ENCODE results near the gene CSNK1G2. TPM values are rescaled to one million over a fixed set of nuclear protein-coding genes. Genes with fewer than 3 reads are reported as not detected.

The CSNK1G2 gene
- total RNA-seq, 5 donors from 2014 or later (not counting 1 experiment from before 2014, with no cell fraction given) = 104 to 181 (median 161) TPM

DNA sequence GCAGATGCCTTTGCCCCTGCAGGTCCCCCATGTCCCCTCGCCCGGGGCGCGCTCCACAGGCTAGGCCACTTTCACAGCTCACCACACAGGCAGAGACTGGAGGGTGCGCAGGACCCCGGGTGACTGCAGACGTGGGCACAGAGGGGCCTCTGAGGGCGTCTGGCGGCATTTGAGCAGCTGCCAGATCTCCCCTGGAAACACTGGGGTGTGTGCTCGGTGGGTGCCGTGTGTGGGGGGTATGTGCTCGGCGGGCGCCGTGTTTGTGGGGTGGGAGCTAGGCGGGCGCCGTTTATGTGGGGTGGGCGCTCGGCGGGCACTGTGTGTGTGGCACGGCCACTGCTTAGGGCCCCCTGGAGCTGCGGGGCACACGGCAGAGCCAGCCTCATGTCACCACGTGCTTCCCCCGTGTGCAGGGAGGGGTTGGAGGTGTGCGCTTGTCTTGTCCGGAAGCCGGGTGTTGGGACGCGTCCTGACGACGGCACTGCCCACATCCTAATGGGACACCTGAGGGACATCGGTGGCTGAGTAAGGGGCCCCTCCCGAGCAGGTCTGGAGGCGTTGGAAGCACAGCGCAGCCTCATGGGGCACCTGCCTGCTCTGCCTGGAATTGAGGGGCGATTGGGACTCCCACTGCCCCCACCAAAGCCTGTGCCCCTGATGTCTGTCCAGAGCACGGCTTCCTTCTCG, 16.7 kb downstream of the CSNK1G2 start:
- DNase-seq (no peak), ATAC-seq (replicated peaks in 1 of 4) (peak in 1 of 4 experiments; percentile 2)
- H3K36me3 ChIP-seq (ENCODE audit: control insufficient read depth in 2 of 2, extremely low read depth in 1 of 2, insufficient read depth in 1 of 2, low read length in 1 of 2) = peaks cover 9 to 24% of the 10 kb centered on the region in 2 donors
- H3K9me3 ChIP-seq = no peaks in the 10 kb centered on the region
- no peaks in the 10 kb centered on the region for H3K27me3 ChIP-seq (replicated peaks in 1 of 2; ENCODE audit: control insufficient read depth in 2 of 2, extremely low read depth in 1 of 2, insufficient read depth in 2 of 2, low read length in 1 of 2)
- Mint-ChIP-seq H3K4me3 (no peak overlapping the region), H3K9me3 (no peaks in the 10 kb centered on the region), H3K36me3 (peaks cover 2% of the 10 kb centered on the region), H3K4me1 (peaks cover 13 to 22% (median 19%) of the 10 kb centered on the region in 3 donors), H3K27ac (no peak overlapping the region), H3K27me3 (no peaks in the 10 kb centered on the region)
- CTCF ChIA-PET = no interaction called here
- POLR2A ChIA-PET = no interaction called here
- peaks cover 0 to 52% of the 10 kb centered on the region in 2 experiments for H3K4me1 ChIP-seq (ENCODE audit: control insufficient read depth in 1 of 2, extremely low read depth in 1 of 2, insufficient read depth in 2 of 2, low read length in 2 of 2)
- H3K27ac ChIP-seq (ENCODE audit: low read length) = no peak overlapping the region
- 95% methylated on average over 23 of the region's 40 CpGs for WGBS (ENCODE audit: insufficient coverage)
- no peak overlapping the region for H3K4me3 ChIP-seq (ENCODE audit: control insufficient read depth in 1 of 2, extremely low read depth in 1 of 2, low read length in 1 of 2)

DNA sequence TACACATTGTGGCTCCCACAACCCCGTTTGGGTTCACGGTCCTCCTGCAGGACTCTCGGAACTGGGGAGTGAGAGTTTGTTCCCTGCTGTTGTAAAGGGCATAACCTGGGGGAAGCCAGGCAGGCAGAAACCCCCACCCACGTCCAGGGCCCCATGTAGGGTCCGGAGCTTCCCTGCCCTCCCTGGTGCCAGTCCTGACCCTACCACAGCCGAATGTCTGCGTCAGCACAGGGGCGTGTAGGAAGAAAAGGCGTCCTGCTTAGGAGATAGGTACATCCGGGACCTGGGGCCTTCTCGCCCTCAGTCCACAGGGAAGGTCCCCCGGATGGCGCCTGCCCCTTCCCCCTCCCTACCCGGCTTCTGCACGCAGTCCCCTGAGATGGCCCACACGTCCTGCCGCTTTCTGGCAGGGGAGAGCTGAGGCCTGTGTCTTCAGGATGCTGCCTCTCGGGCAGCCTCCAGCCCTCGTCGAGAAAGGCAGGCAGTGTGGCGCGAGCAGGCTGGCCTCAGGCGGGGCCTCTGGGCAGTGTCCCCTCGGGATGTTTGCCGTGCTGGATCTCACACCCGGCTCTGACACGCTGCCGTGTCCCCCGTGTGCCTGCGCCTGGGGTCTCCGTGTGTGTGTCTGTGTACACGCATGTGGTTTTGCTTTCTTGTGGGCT, 19.1 kb downstream of the CSNK1G2 start:
- H3K36me3 Mint-ChIP-seq = peaks cover 4% of the 10 kb centered on the region
- H3K4me3 Mint-ChIP-seq = no peak overlapping the region

DNA sequence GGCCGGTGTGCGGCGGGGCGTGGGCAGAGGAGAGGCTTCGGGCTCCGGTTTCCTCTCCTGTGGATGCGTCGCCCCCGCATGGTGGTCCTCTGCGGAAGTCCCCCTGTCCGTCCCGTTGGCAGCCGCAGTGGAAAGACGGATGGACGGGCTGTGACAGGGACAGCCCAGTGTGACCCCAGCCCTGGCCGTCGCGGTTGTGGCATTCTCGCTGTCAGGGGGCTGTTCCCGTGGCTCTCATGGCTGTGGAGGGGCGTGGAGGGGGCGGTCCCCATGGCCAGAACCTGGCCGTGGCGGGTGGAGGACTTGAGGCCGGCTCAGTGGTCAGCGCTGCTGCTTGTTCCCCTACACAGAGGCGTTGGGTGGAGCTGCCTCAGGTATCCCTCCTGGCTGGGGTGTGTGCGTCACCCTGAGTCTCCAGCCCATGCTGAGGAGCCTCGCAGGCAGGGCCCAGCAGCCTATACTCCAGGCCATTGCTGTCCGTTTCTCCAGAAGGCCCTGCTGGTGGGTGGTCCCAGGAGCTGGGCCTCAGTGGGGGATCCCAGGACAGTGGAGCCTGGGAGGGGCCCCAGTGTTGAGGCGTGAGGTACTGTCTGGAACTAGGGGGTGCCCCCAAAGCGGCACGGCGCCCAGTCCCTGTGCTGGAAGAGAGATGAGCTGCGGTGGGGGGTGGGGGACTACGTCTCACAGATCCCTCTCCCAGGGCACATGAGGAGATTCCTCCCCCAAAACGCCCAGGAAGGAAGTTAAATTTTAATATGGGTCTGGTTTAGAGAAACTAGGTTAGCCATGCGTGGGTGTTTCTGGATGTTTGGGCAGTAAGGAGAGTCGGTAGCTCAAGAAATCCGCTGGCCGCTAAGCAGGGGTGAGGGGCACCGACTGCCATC, 20.3 kb downstream of the CSNK1G2 start:
- Mint-ChIP-seq H3K4me1 (peaks cover 19 to 27% (median 25%) of the 10 kb centered on the region in 3 donors), H3K27ac (no peak overlapping the region), H3K4me3 (no peak overlapping the region), H3K36me3 (peaks cover 4% of the 10 kb centered on the region), H3K9me3 (no peaks in the 10 kb centered on the region), H3K27me3 (no peaks in the 10 kb centered on the region)
- Histone ChIP-seq H3K27ac (ENCODE audit: low read length) (no peak overlapping the region), H3K4me1 (ENCODE audit: control insufficient read depth in 1 of 2, extremely low read depth in 1 of 2, insufficient read depth in 2 of 2, low read length in 2 of 2) (peaks cover 2 to 26% of the 10 kb centered on the region in 2 experiments), H3K36me3 (ENCODE audit: control insufficient read depth in 2 of 2, extremely low read depth in 1 of 2, insufficient read depth in 1 of 2, low read length in 1 of 2) (peaks cover 3 to 14% of the 10 kb centered on the region in 2 donors), H3K4me3 (ENCODE audit: control insufficient read depth in 1 of 2, extremely low read depth in 1 of 2, low read length in 1 of 2) (no peak overlapping the region), H3K9me3 (no peaks in the 10 kb centered on the region), H3K27me3 (replicated peaks in 1 of 2; ENCODE audit: control insufficient read depth in 2 of 2, extremely low read depth in 1 of 2, insufficient read depth in 2 of 2, low read length in 1 of 2) (no peaks in the 10 kb centered on the region)
- CTCF ChIA-PET = no interaction called here
- POLR2A ChIA-PET = interaction anchor here in 1 of 2 donors (0.8 kb wide), 1 partner anchor 105 kb away, joined by 4 read pairs; no protein-coding TSS in a partner anchor
- DNase-seq (no peak), ATAC-seq (replicated peaks in 1 of 4) (peak in 1 of 4 experiments; percentile 3)
- 95% methylated on average over 33 of the region's 42 CpGs for WGBS (ENCODE audit: insufficient coverage)

More for the DNA sequence above, 19.1 kb downstream of the CSNK1G2 start:
- H3K27me3 ChIP-seq (replicated peaks in 1 of 2; ENCODE audit: control insufficient read depth in 2 of 2, extremely low read depth in 1 of 2, insufficient read depth in 2 of 2, low read length in 1 of 2) = no peaks in the 10 kb centered on the region
- peaks cover 13 to 22% (median 22%) of the 10 kb centered on the region in 3 donors for H3K4me1 Mint-ChIP-seq
- ChIA-PET POLR2A (no interaction called here), CTCF (no interaction called here)
- H3K27ac Mint-ChIP-seq = peak overlapping the region in 1 of 2 donors; percentile 23
- H3K4me3 ChIP-seq (ENCODE audit: control insufficient read depth in 1 of 2, extremely low read depth in 1 of 2, low read length in 1 of 2) = no peak overlapping the region
- ATAC-seq (replicated peaks in 1 of 4) (no peak), DNase-seq (no peak)
- no peaks in the 10 kb centered on the region for H3K27me3 Mint-ChIP-seq
- peaks cover 3 to 17% of the 10 kb centered on the region in 2 donors for H3K36me3 ChIP-seq (ENCODE audit: control insufficient read depth in 2 of 2, extremely low read depth in 1 of 2, insufficient read depth in 1 of 2, low read length in 1 of 2)
- H3K27ac ChIP-seq (ENCODE audit: low read length) = no peak overlapping the region
- H3K9me3 ChIP-seq = no peaks in the 10 kb centered on the region
- H3K9me3 Mint-ChIP-seq = no peaks in the 10 kb centered on the region
- 95% methylated on average over 13 of the region's 32 CpGs for WGBS (ENCODE audit: insufficient coverage)
- peaks cover 0 to 28% of the 10 kb centered on the region in 2 experiments for H3K4me1 ChIP-seq (ENCODE audit: control insufficient read depth in 1 of 2, extremely low read depth in 1 of 2, insufficient read depth in 2 of 2, low read length in 2 of 2)

DNA sequence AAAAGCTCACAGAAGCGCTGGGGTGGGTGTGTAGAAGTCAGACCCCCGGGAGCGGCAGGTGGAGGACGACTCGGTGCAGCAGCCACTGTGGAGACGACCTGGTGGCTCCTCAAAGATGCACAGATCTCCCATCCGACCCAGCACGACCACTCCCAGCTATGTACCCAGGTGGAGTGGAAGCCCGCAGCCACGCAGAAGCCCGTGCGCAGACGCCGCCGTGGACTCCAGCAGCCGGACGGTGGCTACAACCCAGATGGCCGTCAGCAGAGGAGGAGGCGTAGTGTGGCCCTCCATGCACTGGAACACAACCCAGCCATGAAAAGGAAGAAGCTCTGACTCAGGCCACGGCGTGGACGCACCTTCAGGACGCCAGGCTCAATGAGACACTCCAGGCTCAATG, 21.7 kb downstream of the CSNK1G2 start:
- no peaks in the 10 kb centered on the region for H3K9me3 ChIP-seq
- Mint-ChIP-seq H3K4me1 (peaks cover 20 to 28% (median 28%) of the 10 kb centered on the region in 3 donors), H3K4me3 (no peak overlapping the region), H3K27me3 (no peaks in the 10 kb centered on the region), H3K27ac (no peak overlapping the region), H3K9me3 (no peaks in the 10 kb centered on the region), H3K36me3 (peaks cover 4% of the 10 kb centered on the region)
- ATAC-seq (replicated peaks in 1 of 4) (no peak), DNase-seq (no peak)
- H3K27me3 ChIP-seq (replicated peaks in 1 of 2; ENCODE audit: control insufficient read depth in 2 of 2, extremely low read depth in 1 of 2, insufficient read depth in 2 of 2, low read length in 1 of 2) = no peaks in the 10 kb centered on the region
- peaks cover 0 to 11% of the 10 kb centered on the region in 2 donors for H3K36me3 ChIP-seq (ENCODE audit: control insufficient read depth in 2 of 2, extremely low read depth in 1 of 2, insufficient read depth in 1 of 2, low read length in 1 of 2)
- ChIA-PET POLR2A (interaction anchor here in 1 of 2 donors (0.7 kb wide), 1 partner anchor 659 kb away, joined by 3 read pairs; no protein-coding TSS in a partner anchor), CTCF (no interaction called here)
- WGBS (ENCODE audit: insufficient coverage) = 99% methylated on average over 17 of the region's 23 CpGs
- H3K27ac ChIP-seq (ENCODE audit: low read length) = no peak overlapping the region
- H3K4me1 ChIP-seq (ENCODE audit: control insufficient read depth in 1 of 2, extremely low read depth in 1 of 2, insufficient read depth in 2 of 2, low read length in 2 of 2) = peaks cover 8 to 24% of the 10 kb centered on the region in 2 experiments
- H3K4me3 ChIP-seq (ENCODE audit: control insufficient read depth in 1 of 2, extremely low read depth in 1 of 2, low read length in 1 of 2) = no peak overlapping the region

DNA sequence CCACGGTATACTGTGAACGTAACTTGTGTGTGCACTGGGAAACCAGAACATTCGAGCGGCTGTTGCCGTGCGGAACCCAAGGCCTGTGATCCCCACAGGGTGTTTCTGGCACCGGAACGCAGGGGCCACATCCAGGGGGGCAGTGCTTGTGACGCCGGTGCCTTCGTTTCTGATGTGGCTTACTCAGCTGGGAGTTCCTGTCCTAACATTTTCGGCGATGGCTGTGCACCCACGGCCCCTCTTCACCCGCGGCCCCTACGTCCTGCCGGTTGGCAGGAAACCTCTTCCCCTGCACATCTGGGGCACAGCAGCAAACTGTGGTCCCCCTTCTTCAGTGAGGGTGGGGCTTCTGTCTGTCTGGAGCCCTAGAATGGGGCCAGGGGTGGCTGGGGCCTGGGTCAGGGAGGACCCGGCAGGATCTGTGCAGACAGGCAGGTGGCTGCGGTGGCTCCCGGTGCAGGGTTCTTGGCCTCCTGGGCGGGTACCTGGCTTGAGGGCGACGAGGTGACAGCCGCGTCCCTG, 26.2 kb downstream of the CSNK1G2 start:
- POLR2A ChIA-PET = interaction anchor here in 1 of 2 donors (0.5 kb wide), 1 partner anchor 50 kb away, joined by 3 read pairs; no protein-coding TSS in a partner anchor
- Mint-ChIP-seq H3K4me3 (peak overlapping the region; percentile 23 to 81 (median 41)), H3K27me3 (no peaks in the 10 kb centered on the region), H3K27ac (peak overlapping the region; percentile 61 to 72), H3K36me3 (peaks cover 7% of the 10 kb centered on the region), H3K4me1 (peaks cover 14 to 23% (median 22%) of the 10 kb centered on the region in 3 donors), H3K9me3 (no peaks in the 10 kb centered on the region)
- WGBS (ENCODE audit: insufficient coverage) = 36% methylated on average over 23 of the region's 26 CpGs
- DNase-seq = peak; percentile 12 to 66 (median 43)
- no peaks in the 10 kb centered on the region for H3K27me3 ChIP-seq (replicated peaks in 1 of 2; ENCODE audit: control insufficient read depth in 2 of 2, extremely low read depth in 1 of 2, insufficient read depth in 2 of 2, low read length in 1 of 2)
- peak overlapping the region; percentile 39 for H3K27ac ChIP-seq (ENCODE audit: low read length)
- H3K4me1 ChIP-seq (ENCODE audit: control insufficient read depth in 1 of 2, extremely low read depth in 1 of 2, insufficient read depth in 2 of 2, low read length in 2 of 2) = peaks cover 8 to 32% of the 10 kb centered on the region in 2 experiments
- CTCF ChIA-PET = no interaction called here
- peak; percentile 56 to 68 (median 65) for ATAC-seq (replicated peaks in 1 of 4)
- H3K9me3 ChIP-seq = no peaks in the 10 kb centered on the region
- H3K4me3 ChIP-seq (ENCODE audit: control insufficient read depth in 1 of 2, extremely low read depth in 1 of 2, low read length in 1 of 2) = peak overlapping the region in 1 of 2 donors; percentile 46
- H3K36me3 ChIP-seq (ENCODE audit: control insufficient read depth in 2 of 2, extremely low read depth in 1 of 2, insufficient read depth in 1 of 2, low read length in 1 of 2) = peaks cover 7 to 32% of the 10 kb centered on the region in 2 donors

Measured in T-cell (primary cell).